HTR-8/SVneo (cell line): Measurements from ENCODE around the gene TRIM59.
"Not testable (repeated sequence)": the region's sequence is repeated elsewhere in the genome, so short reads cannot be mapped to it uniquely, and the experiment has no call there.

Source experiments
- DNase-seq: peaks from one replicate; pipeline ENCODE4 v3.0.0; 2011; ENCODE audit warnings: low spot score, mixed read lengths; ENCODE audit not compliant: insufficient read length
- FAIRE-seq: peaks from 2 replicates; lab custom pipeline; 2011; peaks lifted over from hg19 to GRCh38; lab: Jason Lieb, UNC

The TRIM59 gene

GRCh38 chr3:160459450-160459970 lies 9.9 kb upstream of the TRIM59 start:
- no peak for DNase-seq

GRCh38 chr3:160458151-160458550 lies 8.6 kb upstream of the TRIM59 start:
- FAIRE-seq (no peak), DNase-seq (no peak)

More at GRCh38 chr3:160459450-160459970, 9.9 kb upstream of the TRIM59 start:
- FAIRE-seq: no peak

- FAIRE-seq (no peak), DNase-seq (no peak)
Observed at GRCh38 chr3:160455846-160456245, 6.3 kb upstream of the TRIM59 start.

GRCh38 chr3:160454995-160455394 lies 5.4 kb upstream of the TRIM59 start:
- FAIRE-seq (no peak), DNase-seq (no peak)

GRCh38 chr3:160452251-160452650 lies 2.7 kb upstream of the TRIM59 start:
- DNase-seq: not testable (repeated sequence)
- peak; percentile 13 for FAIRE-seq

- FAIRE-seq (no peak), DNase-seq (no peak)
Observed at GRCh38 chr3:160451602-160452001, 2.0 kb upstream of the TRIM59 start.

GRCh38 chr3:160450846-160451245 lies 1.3 kb upstream of the TRIM59 start:
- DNase-seq (peak; percentile 51), FAIRE-seq (no peak)

GRCh38 chr3:160448845-160449635 lies 546 bp downstream of the TRIM59 start:
- DNase-seq: no peak
- FAIRE-seq: peak; percentile 16

GRCh38 chr3:160447544-160447943 lies 2.0 kb downstream of the TRIM59 start:
- FAIRE-seq (no peak), DNase-seq (no peak)

- no peak for FAIRE-seq
- DNase-seq: no peak
Observed at GRCh38 chr3:160446522-160447056, 3.0 kb downstream of the TRIM59 start.

- DNase-seq: no peak
- no peak for FAIRE-seq
Observed at GRCh38 chr3:160445854-160446253, 3.7 kb downstream of the TRIM59 start.

GRCh38 chr3:160444411-160444810 lies 5.2 kb downstream of the TRIM59 start:
- DNase-seq: no peak
- peak; percentile 51 for FAIRE-seq

- no peak for FAIRE-seq
- no peak for DNase-seq
Observed at GRCh38 chr3:160440687-160441086, 8.9 kb downstream of the TRIM59 start.

GRCh38 chr3:160437083-160437455 lies 12.5 kb downstream of the TRIM59 start:
- no peak for FAIRE-seq
- no peak for DNase-seq

GRCh38 chr3:160435747-160436146 lies 13.8 kb downstream of the TRIM59 start:
- DNase-seq (no peak), FAIRE-seq (no peak)

GRCh38 chr3:160435095-160435494 lies 14.5 kb downstream of the TRIM59 start:
- FAIRE-seq (no peak), DNase-seq (no peak)

GRCh38 chr3:160434071-160434470 lies 15.5 kb downstream of the TRIM59 start:
- DNase-seq: no peak
- no peak for FAIRE-seq

GRCh38 chr3:160427832-160428424 lies 21.7 kb downstream of the TRIM59 start:
- FAIRE-seq: no peak

GRCh38 chr3:160417311-160417710 lies 32.3 kb downstream of the TRIM59 start:
- no peak for DNase-seq
- no peak for FAIRE-seq

More at GRCh38 chr3:160427832-160428424, 21.7 kb downstream of the TRIM59 start:
- DNase-seq: no peak

- no peak for FAIRE-seq
Observed at GRCh38 chr3:160413613-160414248, 35.9 kb downstream of the TRIM59 start.

GRCh38 chr3:160412477-160412876 lies 37.1 kb downstream of the TRIM59 start:
- FAIRE-seq (no peak), DNase-seq (no peak)

More at GRCh38 chr3:160413613-160414248, 35.9 kb downstream of the TRIM59 start:
- DNase-seq: peak; percentile 47
